ENCODE measurements around the gene STEAP3. TPM values are rescaled to one million over a fixed set of nuclear protein-coding genes. Genes with fewer than 3 reads are reported as not detected.

STEAP3 gene
- total RNA-seq, 6 experiments from 2014 or later = 118 to 165 (median 131) TPM

DNA sequence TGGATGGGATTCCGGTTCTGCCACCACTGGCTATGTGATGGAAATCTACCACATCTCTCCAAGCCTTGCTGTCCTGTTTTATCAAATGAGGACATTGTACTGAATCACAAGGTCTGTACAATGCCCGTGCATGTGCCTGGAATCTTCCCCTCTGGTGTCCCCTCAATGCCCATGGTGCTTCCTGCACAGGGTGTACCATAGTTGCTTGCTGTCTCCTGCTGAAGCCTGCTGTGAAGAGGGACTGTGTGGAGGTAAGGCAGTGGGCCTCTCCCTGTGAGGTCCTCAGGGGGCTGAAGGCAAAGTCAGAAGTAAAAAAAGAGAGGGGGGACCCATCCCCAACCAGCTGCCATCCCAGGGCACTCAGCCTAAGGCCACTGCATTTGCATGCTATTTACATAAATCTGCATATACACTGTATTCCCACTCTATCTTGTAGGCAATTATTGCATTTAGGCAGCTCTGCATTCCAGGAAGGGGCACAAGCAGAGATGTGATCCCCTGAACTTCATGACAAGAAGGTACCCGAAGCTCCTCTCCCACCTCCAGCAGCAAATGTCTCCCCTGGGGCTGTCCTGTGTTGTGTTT, 9.1 kb upstream of the STEAP3 start:
- no peaks in the 10 kb centered on the region for H3K27me3 ChIP-seq
- no peak overlapping the region for H3K4me3 ChIP-seq
- intact Hi-C loops (cut with DNase I) = no loop called here
- ATAC-seq (no peak), DNase-seq (no peak)
- no peaks in the 10 kb centered on the region for H3K9me3 ChIP-seq
- no peak overlapping the region for H3K27ac ChIP-seq
- WGBS (ENCODE audit: insufficient coverage, low coverage, low lambda C conversion rate, missing lambda C conversion rate) = 100% methylated on average over 1 of the region's 3 CpGs
- TF ChIP-seq POLR2A (IDR thresholded peaks at IDR 0.05) = no peak
- TF ChIP-seq, protein P1, sequence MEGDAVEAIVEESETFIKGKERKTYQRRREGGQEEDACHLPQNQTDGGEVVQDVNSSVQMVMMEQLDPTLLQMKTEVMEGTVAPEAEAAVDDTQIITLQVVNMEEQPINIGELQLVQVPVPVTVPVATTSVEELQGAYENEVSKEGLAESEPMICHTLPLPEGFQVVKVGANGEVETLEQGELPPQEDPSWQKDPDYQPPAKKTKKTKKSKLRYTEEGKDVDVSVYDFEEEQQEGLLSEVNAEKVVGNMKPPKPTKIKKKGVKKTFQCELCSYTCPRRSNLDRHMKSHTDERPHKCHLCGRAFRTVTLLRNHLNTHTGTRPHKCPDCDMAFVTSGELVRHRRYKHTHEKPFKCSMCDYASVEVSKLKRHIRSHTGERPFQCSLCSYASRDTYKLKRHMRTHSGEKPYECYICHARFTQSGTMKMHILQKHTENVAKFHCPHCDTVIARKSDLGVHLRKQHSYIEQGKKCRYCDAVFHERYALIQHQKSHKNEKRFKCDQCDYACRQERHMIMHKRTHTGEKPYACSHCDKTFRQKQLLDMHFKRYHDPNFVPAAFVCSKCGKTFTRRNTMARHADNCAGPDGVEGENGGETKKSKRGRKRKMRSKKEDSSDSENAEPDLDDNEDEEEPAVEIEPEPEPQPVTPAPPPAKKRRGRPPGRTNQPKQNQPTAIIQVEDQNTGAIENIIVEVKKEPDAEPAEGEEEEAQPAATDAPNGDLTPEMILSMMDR (IDR thresholded peaks at IDR 0.05) = no peak
- no peaks in the 10 kb centered on the region for H3K36me3 ChIP-seq
- peaks cover 0 to 20% (median 9%) of the 10 kb centered on the region in 4 donors for H3K4me1 ChIP-seq

DNA sequence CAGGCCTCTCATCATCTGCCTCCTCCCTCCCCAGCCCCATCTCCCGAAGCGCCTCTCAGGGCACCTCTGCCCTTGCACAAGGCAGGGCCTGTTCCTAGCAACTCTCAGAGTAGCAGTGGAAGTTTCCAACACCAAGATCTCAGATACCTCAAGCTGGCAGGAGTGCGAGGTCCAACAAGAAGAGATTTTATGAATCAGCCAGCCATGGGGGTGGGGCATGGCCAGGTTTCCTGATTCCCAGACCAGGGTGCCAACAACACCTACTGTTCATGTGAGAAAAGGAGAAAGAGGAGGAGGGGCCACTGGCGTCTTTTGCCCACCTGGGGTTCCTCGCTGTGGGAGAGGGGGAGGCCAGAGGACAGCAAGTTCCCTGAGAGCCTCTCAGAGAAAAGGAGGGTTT, 6.6 kb upstream of the STEAP3 start:
- Histone ChIP-seq H3K27ac (no peak overlapping the region), H3K4me1 (peaks cover 0 to 44% (median 18%) of the 10 kb centered on the region in 4 donors), H3K4me3 (no peak overlapping the region), H3K27me3 (no peaks in the 10 kb centered on the region), H3K9me3 (no peaks in the 10 kb centered on the region), H3K36me3 (no peaks in the 10 kb centered on the region)
- DNase-seq = no peak
- 95% methylated on average over 4 of the region's 5 CpGs for WGBS (ENCODE audit: insufficient coverage, low coverage, low lambda C conversion rate, missing lambda C conversion rate)
- intact Hi-C loops (cut with DNase I) = no loop called here
- no peak for ATAC-seq
- TF ChIP-seq POLR2A (IDR thresholded peaks at IDR 0.05) = no peak
- TF ChIP-seq, protein P1 (IDR thresholded peaks at IDR 0.05) = no peak

DNA sequence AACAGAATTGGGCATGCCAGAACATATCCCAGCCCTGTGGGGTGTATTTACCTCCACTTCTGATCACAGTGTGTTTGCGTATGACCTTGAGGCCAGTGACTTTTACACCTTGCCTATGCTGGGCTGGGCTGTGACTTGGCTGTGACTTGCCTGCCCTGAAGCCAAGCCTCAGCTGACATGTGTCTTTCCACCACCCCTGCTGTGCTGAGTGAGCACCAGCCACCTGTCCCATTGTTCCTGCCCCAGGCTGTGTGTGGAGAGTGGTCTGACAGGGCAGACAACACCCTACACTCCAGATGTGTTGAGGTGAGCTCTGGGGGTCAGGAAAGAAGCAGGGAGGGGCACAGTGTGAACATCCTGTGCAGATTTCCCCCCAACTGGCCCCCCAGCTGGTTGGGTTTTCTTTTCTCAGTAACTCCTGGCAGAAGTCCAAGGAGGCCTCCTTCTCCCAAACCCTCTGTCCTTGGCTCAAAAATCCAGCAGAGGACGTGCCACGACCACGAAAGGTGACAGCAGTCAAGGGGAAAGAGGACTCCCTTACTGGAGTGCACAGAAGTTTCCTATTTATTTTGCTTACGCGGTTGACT, 5.1 kb upstream of the STEAP3 start:
- ATAC-seq = peak; percentile 66 to 78 (median 72)
- 5% methylated on average over 5 of the region's 6 CpGs for WGBS (ENCODE audit: insufficient coverage, low coverage, low lambda C conversion rate, missing lambda C conversion rate)
- intact Hi-C loops (cut with DNase I) = no loop called here
- Histone ChIP-seq H3K9me3 (no peaks in the 10 kb centered on the region), H3K27ac (peak overlapping the region; percentile 10 to 58 (median 29)), H3K4me1 (peaks cover 0 to 47% (median 18%) of the 10 kb centered on the region in 4 donors), H3K27me3 (no peaks in the 10 kb centered on the region), H3K4me3 (no peak overlapping the region), H3K36me3 (no peaks in the 10 kb centered on the region)
- TF ChIP-seq, protein P1 (IDR thresholded peaks at IDR 0.05) = peak; percentile 26 to 42 (median 40)
- TF ChIP-seq POLR2A (IDR thresholded peaks at IDR 0.05) = no peak
- DNase-seq = peak; percentile 61 to 80 (median 79)

DNA sequence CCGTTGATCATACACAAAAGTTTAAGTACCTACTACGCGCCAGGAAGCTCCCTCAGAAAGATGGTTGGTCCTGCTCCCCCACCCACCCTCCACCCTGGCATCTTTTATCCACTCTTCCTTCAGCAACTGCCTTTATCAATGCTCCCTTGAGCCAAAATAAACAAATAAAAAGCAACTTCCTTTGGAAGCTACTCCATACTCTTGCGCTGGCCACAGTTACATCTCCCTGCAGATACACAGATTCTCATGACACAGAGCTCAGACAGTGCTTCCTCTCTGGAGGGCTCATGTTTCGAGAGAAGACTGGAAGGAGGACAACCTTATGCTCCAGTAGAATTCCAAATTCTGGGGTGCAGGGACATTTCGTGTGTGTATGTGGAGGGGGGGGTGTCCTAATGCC, 3.8 kb upstream of the STEAP3 start:
- no peaks in the 10 kb centered on the region for H3K36me3 ChIP-seq
- H3K27ac ChIP-seq = no peak overlapping the region
- no peak overlapping the region for H3K4me3 ChIP-seq
- WGBS (ENCODE audit: insufficient coverage, low coverage, low lambda C conversion rate, missing lambda C conversion rate) = 47% methylated on average over 5 of the region's 6 CpGs
- intact Hi-C loops (cut with DNase I) = no loop called here
- DNase-seq (no peak), ATAC-seq (no peak)
- H3K27me3 ChIP-seq = no peaks in the 10 kb centered on the region
- H3K4me1 ChIP-seq = peaks cover 0 to 48% (median 20%) of the 10 kb centered on the region in 4 donors
- no peaks in the 10 kb centered on the region for H3K9me3 ChIP-seq
- TF ChIP-seq POLR2A (IDR thresholded peaks at IDR 0.05) = no peak
- TF ChIP-seq, protein P1 (IDR thresholded peaks at IDR 0.05) = no peak

All from right lobe of liver (tissue), 6 donors.